ENCODE measurements around the gene NCS1. TPM values are rescaled to one million over a fixed set of nuclear protein-coding genes. Genes with fewer than 3 reads are reported as not detected.

The NCS1 gene
- total and polyA plus RNA-seq, 9 of the 15 experiments (the other 6 are each of a cell fraction or from before 2014, with no cell fraction given) = 0.28 to 27.0 (median 9.6) TPM

DNA sequence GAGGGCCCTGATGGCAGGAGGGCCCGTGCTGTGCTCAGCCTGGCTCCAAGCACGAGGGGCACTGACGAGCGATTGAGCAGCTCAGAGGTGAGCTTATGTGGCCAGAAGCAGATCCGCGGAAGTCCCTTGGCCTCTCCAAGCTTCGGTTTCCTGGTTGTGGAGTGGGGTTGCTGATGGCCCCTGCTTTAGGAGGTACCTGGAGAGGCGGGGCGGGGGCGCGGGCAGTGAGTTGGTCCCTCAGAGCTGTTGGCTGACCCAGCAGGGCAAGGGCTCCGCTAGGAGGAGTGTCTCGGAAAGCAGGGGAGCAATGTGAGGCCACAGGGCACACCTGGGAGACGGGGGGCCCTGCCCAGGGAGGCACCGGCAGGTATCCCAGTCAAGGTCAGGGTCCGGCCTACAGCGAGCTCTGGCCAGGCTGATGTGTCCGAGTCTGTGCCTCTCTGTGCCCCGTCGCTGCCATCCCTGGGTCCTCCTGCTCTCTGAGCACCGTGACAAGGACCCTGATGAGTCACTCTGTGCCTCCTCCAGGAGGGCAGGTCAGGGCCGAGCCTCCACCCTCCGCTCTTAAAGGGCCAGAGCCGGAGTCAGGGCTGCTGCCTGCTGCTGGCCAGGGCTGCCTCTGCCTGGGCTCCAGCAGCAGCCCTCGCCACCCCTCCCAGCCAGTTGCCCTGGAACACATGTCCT, 14.8 kb downstream of the NCS1 start:
- WGBS (ENCODE audit: insufficient coverage, low coverage, missing lambda C conversion rate) = 11% methylated on average over 20 of the region's 25 CpGs
- Histone ChIP-seq H3K9ac (ENCODE audit: insufficient read depth in 1 of 2, low read depth in 2 of 2, low read length in 2 of 2) (peak overlapping the region; percentile 44 to 86; a peak in 3 of 4 replicates), H3K27ac (ENCODE audit: extremely low read depth, low read depth, low read length) (peak overlapping the region; percentile 16; the same call in 2 of the 3 replicates), H3K27me3 (ENCODE audit: control insufficient read depth in 2 of 2, insufficient read depth in 2 of 2, low read length in 2 of 2) (no peaks in the 10 kb centered on the region), H3K9me3 (replicated peaks; ENCODE audit: control insufficient read depth, insufficient read depth, low read depth, low read length) (no peaks in the 10 kb centered on the region), H3K4me2 (ENCODE audit: insufficient read depth, low read length) (peak overlapping the region; percentile 78), H3K79me2 (ENCODE audit: control insufficient read depth, insufficient read depth, low read length) (peaks cover 34% of the 10 kb centered on the region), H3K9me1 (ENCODE audit: control insufficient read depth, insufficient read depth, low read length) (no peaks in the 10 kb centered on the region), H2AFZ (ENCODE audit: low read depth, low read length) (peak overlapping the region; percentile 79), H3K4me1 (replicated peaks in 1 of 2; ENCODE audit: control insufficient read depth in 2 of 2, insufficient read depth in 2 of 2, low read length in 2 of 2) (peaks cover 17 to 78% of the 10 kb centered on the region in 2 experiments; a peak in 4 of 5 replicates), H3K4me3 (peak overlapping the region; percentile 29), H3K36me3 (ENCODE audit: control insufficient read depth, insufficient read depth, low read length) (no peaks in the 10 kb centered on the region), H4K20me1 (replicated peaks; ENCODE audit: control insufficient read depth, insufficient read depth, low read length) (peaks cover 10% of the 10 kb centered on the region)
- CTCF ChIA-PET (ENCODE audit: low intra/inter-chr PET ratio) = no interaction called here
- no TSS peak for BruUV-seq (replicated peaks)
- peak; percentile 99 for ATAC-seq
- peak; percentile 83 to 91 (median 86) for DNase-seq (ENCODE audit: extremely low read depth in 1 of 4, low spot score in 3 of 4)
- FAIRE-seq = peak; percentile 97
- intact Hi-C loops (cut with micrococcal nuclease) = no loop called here
- POLR2A ChIA-PET = interaction anchor here (0.6 kb wide), 2 partner anchors 23 to 558 kb away, joined by 3 to 4 read pairs; no protein-coding TSS in a partner anchor
- in situ Hi-C loops (cut with MboI) = no loop called here
- TF ChIP-seq MTA3 (IDR thresholded peaks at IDR 0.05; ENCODE audit: borderline replicate concordance) = peak; percentile 51
- no peak for TF ChIP-seq ZNF324 (CRISPR knock-in tag; IDR thresholded peaks at IDR 0.05)
- TF ChIP-seq ZNF584 (CRISPR knock-in tag; IDR thresholded peaks at IDR 0.05; ENCODE audit: low read depth) = no peak
- TF ChIP-seq ZNF707 (CRISPR knock-in tag; conservative IDR thresholded peaks at IDR 0.05) = no peak
- TF ChIP-seq L3MBTL2 (IDR thresholded peaks at IDR 0.05) = no peak
- no peak for TF ChIP-seq ZNF507 (tag; conservative IDR thresholded peaks at IDR 0.05)
- no peak for TF ChIP-seq BRD9 (IDR thresholded peaks at IDR 0.05; ENCODE audit: low read depth, partially characterized antibody)
- TF ChIP-seq, protein P1, sequence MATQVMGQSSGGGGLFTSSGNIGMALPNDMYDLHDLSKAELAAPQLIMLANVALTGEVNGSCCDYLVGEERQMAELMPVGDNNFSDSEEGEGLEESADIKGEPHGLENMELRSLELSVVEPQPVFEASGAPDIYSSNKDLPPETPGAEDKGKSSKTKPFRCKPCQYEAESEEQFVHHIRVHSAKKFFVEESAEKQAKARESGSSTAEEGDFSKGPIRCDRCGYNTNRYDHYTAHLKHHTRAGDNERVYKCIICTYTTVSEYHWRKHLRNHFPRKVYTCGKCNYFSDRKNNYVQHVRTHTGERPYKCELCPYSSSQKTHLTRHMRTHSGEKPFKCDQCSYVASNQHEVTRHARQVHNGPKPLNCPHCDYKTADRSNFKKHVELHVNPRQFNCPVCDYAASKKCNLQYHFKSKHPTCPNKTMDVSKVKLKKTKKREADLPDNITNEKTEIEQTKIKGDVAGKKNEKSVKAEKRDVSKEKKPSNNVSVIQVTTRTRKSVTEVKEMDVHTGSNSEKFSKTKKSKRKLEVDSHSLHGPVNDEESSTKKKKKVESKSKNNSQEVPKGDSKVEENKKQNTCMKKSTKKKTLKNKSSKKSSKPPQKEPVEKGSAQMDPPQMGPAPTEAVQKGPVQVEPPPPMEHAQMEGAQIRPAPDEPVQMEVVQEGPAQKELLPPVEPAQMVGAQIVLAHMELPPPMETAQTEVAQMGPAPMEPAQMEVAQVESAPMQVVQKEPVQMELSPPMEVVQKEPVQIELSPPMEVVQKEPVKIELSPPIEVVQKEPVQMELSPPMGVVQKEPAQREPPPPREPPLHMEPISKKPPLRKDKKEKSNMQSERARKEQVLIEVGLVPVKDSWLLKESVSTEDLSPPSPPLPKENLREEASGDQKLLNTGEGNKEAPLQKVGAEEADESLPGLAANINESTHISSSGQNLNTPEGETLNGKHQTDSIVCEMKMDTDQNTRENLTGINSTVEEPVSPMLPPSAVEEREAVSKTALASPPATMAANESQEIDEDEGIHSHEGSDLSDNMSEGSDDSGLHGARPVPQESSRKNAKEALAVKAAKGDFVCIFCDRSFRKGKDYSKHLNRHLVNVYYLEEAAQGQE (IDR thresholded peaks at IDR 0.05; ENCODE audit: borderline replicate concordance) = no peak
- TF ChIP-seq, protein P1 (CRISPR knock-in tag; IDR thresholded peaks at IDR 0.05; ENCODE audit: low read depth) = no peak
- TF ChIP-seq NFRKB (IDR thresholded peaks at IDR 0.05; ENCODE audit: low read depth) = no peak
- TF ChIP-seq WHSC1 (IDR thresholded peaks at IDR 0.05; ENCODE audit: low read length) = no peak
- no peak for TF ChIP-seq HMGN3 (IDR thresholded peaks at IDR 0.05; ENCODE audit: borderline replicate concordance, extremely low read depth, insufficient read length, low read depth, low read length)
- TF ChIP-seq DACH1 (IDR thresholded peaks at IDR 0.05; ENCODE audit: partially characterized antibody) = no peak
- no peak for TF ChIP-seq CBX5 (IDR thresholded peaks at IDR 0.05; ENCODE audit: borderline replicate concordance, low read depth)
- 0 out of 2 replicates have a peak, but pooled peaks have one; percentile 36 for TF ChIP-seq GATAD2A (IDR thresholded peaks at IDR 0.05)
- TF ChIP-seq MCM2 (IDR thresholded peaks at IDR 0.05; ENCODE audit: low read depth) = no peak
- no peak for TF ChIP-seq GABPB1 (CRISPR knock-in tag; IDR thresholded peaks at IDR 0.05)
- no peak for TF ChIP-seq ZNF583 (CRISPR knock-in tag; IDR thresholded peaks at IDR 0.05)

Data from K562 (cell line).